Panc1 (cell line): ENCODE data around the gene SRBD1. TPM values are rescaled to one million over a fixed set of nuclear protein-coding genes. Genes with fewer than 3 reads are reported as not detected.

ENCODE experiments used
- ATAC-seq: fragments of 200-7000 bp; cut with Tn5 transposase; 2 replicates; pipeline ENCODE4 v1.9.1; 2020; ENCODE audit warnings: mild to moderate bottlenecking, moderate library complexity
- BruUV-seq: library from RNA; stranded (reverse); fragments of 400-500 nt; replicated peaks from 2 replicates; lab custom pipeline; 2021; lab: Mats Ljungman, UMichigan
- CTCF ChIA-PET: fragments of 300-600 bp; sonication (Branson Sonifier 250); formaldehyde crosslinking; loops from one replicate; lab custom pipeline; 2022; ENCODE audit warnings: antibody characterized with exemption; lab: Charles Lee
- POLR2A ChIA-PET: fragments of 300-600 bp; sonication (Branson Sonifier 250); formaldehyde crosslinking; loops from one replicate; lab custom pipeline; 2022; ENCODE audit warnings: antibody characterized with exemption; lab: Charles Lee
- DNase-seq: peaks from one replicate; pipeline ENCODE4 v3.0.0-alpha.2; 2010; ENCODE audit warnings: low read depth, low spot score
- H3K27ac ChIP-seq: 2 replicates; pipeline ENCODE4 v1.5.1; 2011; ENCODE audit warnings: mild to moderate bottlenecking, low read length, inconsistent platforms
- H3K27me3 ChIP-seq: fragments of 200-500 bp; sonication (Bioruptor generic); 2 replicates; pipeline ENCODE4 v1.6.0; 2014; ENCODE audit warnings: low read length, inconsistent platforms; ENCODE audit not compliant: control insufficient read depth, insufficient read depth
- H3K36me3 ChIP-seq: fragments of 200-500 bp; sonication (Bioruptor generic); 2 replicates; pipeline ENCODE4 v1.5.1; 2014; ENCODE audit warnings: inconsistent platforms, mild to moderate bottlenecking, low read length, moderate library complexity; ENCODE audit not compliant: control insufficient read depth, insufficient read depth
- H3K4me1 ChIP-seq: 2 replicates; pipeline ENCODE4 v1.5.1; 2011; ENCODE audit warnings: inconsistent platforms, mild to moderate bottlenecking, low read length, moderate library complexity; ENCODE audit not compliant: control insufficient read depth, insufficient read depth
- H3K4me3 ChIP-seq, 2 experiments: 2 replicates each; pipeline ENCODE4 v1.5.1; 2011 to 2012; ENCODE audit warnings: low read depth in 2 of 2, low read length in 2 of 2, mild to moderate bottlenecking in 2 of 2, inconsistent platforms in 1 of 2, moderate library complexity in 1 of 2
- H3K9me3 ChIP-seq: fragments of 200-500 bp; sonication (Bioruptor generic); 2 replicates; pipeline ENCODE4 v1.5.1; 2014; ENCODE audit warnings: low read depth, mild to moderate bottlenecking, inconsistent platforms, low read length, moderate library complexity; ENCODE audit not compliant: control insufficient read depth, insufficient read depth
- POLR2AphosphoS5 ChIP-seq: IDR thresholded peaks from 2 replicates; pipeline ENCODE4 v1.6.1; 2012; ENCODE audit warnings: mild to moderate bottlenecking, low read depth, low read length, moderate library complexity
- REST ChIP-seq, 2 experiments: IDR thresholded peaks; 2 replicates each; pipeline ENCODE4 v1.6.1; 2011 to 2012; ENCODE audit warnings: low read depth in 2 of 2, control low read depth in 1 of 2, low read length in 1 of 2, mild to moderate bottlenecking in 1 of 2, moderate library complexity in 1 of 2; ENCODE audit not compliant: insufficient read depth in 1 of 2
- SIN3A ChIP-seq: IDR thresholded peaks from 2 replicates; pipeline ENCODE4 v1.6.1; 2012; ENCODE audit warnings: low read depth, mild to moderate bottlenecking, low read length, moderate library complexity, borderline replicate concordance; ENCODE audit not compliant: insufficient read depth
- TCF7L2 ChIP-seq: IDR thresholded peaks from 2 replicates; pipeline ENCODE4 v1.6.1; 2011; ENCODE audit warnings: mild to moderate bottlenecking, low read depth, low read length, inconsistent platforms
- in situ Hi-C: cut with HindIII; loops from 2 replicates; pipeline ENCODE4 v1.10.0; 2016; ENCODE audit warnings: low sequenced_read_pairs, low pct_unique_long_range_greater_than_20kb
- intact Hi-C: fragments of 100-400 bp; cut with micrococcal nuclease; formaldehyde crosslinking; loops from one replicate; pipeline ENCODE4 v1.10.0; 2022; ENCODE audit not compliant: unreplicated experiment
- total RNA-seq: library from RNA; stranded (reverse); gene quantifications from one replicate; pipeline ENCODE4 v1.2.1, GENCODE V29; 2021; ENCODE audit not compliant: unreplicated experiment
- TF ChIP-seq, protein P1 (sequence below): fragments of 450-650 bp; IDR thresholded peaks from 2 replicates; pipeline ENCODE4 v1.5.1; 2017; ENCODE audit warnings: mild to moderate bottlenecking

The SRBD1 gene
- total RNA-seq, 1 experiment from 2014 or later, result 9.7 TPM

GRCh38 chr2:45637440-45637839 is 26.4 kb upstream of the SRBD1 start:
- no peak overlapping the region for H3K27ac ChIP-seq
- ChIA-PET CTCF (no interaction called here), POLR2A (no interaction called here)
- H3K4me1 ChIP-seq, result no peaks in the 10 kb centered on the region
- in situ Hi-C loops, result no loop called here
- BruUV-seq, result no TSS peak
- ATAC-seq (no peak), DNase-seq (no peak)
- H3K4me3 ChIP-seq, result no peak overlapping the region
- intact Hi-C loops, result no loop called here
- no peaks in the 10 kb centered on the region for H3K9me3 ChIP-seq
- H3K36me3 ChIP-seq, result no peaks in the 10 kb centered on the region
- TF ChIP-seq POLR2AphosphoS5 (no peak), TCF7L2 (no peak), SIN3A (no peak), REST (IDR thresholded peaks at IDR 0.05; ENCODE audit: insufficient read depth in 1 of 2, low read depth in 2 of 2, low read length in 1 of 2) (no peak)
- TF ChIP-seq, protein P1, sequence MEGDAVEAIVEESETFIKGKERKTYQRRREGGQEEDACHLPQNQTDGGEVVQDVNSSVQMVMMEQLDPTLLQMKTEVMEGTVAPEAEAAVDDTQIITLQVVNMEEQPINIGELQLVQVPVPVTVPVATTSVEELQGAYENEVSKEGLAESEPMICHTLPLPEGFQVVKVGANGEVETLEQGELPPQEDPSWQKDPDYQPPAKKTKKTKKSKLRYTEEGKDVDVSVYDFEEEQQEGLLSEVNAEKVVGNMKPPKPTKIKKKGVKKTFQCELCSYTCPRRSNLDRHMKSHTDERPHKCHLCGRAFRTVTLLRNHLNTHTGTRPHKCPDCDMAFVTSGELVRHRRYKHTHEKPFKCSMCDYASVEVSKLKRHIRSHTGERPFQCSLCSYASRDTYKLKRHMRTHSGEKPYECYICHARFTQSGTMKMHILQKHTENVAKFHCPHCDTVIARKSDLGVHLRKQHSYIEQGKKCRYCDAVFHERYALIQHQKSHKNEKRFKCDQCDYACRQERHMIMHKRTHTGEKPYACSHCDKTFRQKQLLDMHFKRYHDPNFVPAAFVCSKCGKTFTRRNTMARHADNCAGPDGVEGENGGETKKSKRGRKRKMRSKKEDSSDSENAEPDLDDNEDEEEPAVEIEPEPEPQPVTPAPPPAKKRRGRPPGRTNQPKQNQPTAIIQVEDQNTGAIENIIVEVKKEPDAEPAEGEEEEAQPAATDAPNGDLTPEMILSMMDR, result no peak
- H3K27me3 ChIP-seq, result peaks cover 12% of the 10 kb centered on the region; the same call in 1 of the 2 replicates

DNA sequence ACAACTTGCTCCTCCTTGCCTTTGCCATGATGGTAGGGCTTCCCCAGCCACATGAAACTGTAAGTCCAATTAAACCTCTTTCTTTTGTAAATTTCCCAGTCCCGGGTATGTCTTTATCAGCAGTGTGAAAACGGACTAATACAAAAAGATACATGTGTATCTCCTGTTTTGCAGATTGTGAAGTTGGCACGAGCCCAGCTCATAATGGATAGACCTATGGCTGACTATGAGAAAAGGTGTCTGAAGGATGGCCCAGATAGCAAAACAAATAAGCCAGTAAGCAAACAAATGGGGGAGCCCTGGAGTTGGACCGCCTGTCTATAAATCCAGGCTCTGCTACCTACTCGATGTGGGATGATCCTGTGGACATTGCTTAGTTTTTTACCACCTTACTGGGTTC is 24.9 kb upstream of the SRBD1 start:
- DNase-seq (no peak), ATAC-seq (no peak)
- Histone ChIP-seq H3K4me3 (no peak overlapping the region), H3K27me3 (peaks cover 15% of the 10 kb centered on the region; the same call in 1 of the 2 replicates), H3K27ac (no peak overlapping the region), H3K9me3 (no peaks in the 10 kb centered on the region), H3K4me1 (no peaks in the 10 kb centered on the region), H3K36me3 (no peaks in the 10 kb centered on the region)
- in situ Hi-C loops, result no loop called here
- ChIA-PET POLR2A (no interaction called here), CTCF (no interaction called here)
- TF ChIP-seq POLR2AphosphoS5, result no peak
- TF ChIP-seq TCF7L2, result no peak
- BruUV-seq, result no TSS peak
- intact Hi-C loops, result no loop called here

DNA sequence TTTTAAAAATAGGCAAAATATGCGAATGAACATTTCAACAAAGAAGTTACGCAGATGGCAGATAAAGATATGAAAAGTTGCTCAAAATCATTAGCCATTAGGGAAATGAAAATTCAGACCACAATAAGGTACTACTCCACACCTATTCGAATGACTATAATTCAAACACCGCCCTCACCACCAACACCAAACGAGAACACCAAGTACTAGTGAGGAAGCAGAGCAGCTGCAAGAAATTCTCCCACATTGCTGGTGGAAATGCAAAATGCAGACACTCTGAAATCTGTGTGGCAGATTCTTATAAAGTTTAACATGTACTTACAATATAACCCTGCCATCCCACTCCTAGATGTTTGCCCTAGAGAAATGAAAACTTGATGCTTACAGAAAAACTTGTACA is 23.2 kb upstream of the SRBD1 start:
- H3K4me3 ChIP-seq, result no peak overlapping the region
- intact Hi-C loops, result no loop called here
- POLR2A ChIA-PET, result no interaction called here
- no peak overlapping the region for H3K27ac ChIP-seq
- no TSS peak for BruUV-seq
- no peaks in the 10 kb centered on the region for H3K4me1 ChIP-seq
- peaks cover 17% of the 10 kb centered on the region; the same call in 1 of the 2 replicates for H3K27me3 ChIP-seq
- CTCF ChIA-PET, result no interaction called here
- no peak for ATAC-seq
- no peak for DNase-seq
- no peaks in the 10 kb centered on the region for H3K36me3 ChIP-seq
- H3K9me3 ChIP-seq, result no peaks in the 10 kb centered on the region
- TF ChIP-seq, protein P1, result no peak
- TF ChIP-seq TCF7L2 (no peak), SIN3A (no peak), POLR2AphosphoS5 (no peak), REST (IDR thresholded peaks at IDR 0.05; ENCODE audit: insufficient read depth in 1 of 2, low read depth in 2 of 2, low read length in 1 of 2) (no peak)
- in situ Hi-C loops, result no loop called here
